ENCODE measurements around the gene DEXI. TPM values are rescaled to one million over a fixed set of nuclear protein-coding genes. Genes with fewer than 3 reads are reported as not detected.

Gene DEXI
- total and polyA plus RNA-seq, 2 experiments from 2014 or later = 92.1 to 115 TPM

DNA sequence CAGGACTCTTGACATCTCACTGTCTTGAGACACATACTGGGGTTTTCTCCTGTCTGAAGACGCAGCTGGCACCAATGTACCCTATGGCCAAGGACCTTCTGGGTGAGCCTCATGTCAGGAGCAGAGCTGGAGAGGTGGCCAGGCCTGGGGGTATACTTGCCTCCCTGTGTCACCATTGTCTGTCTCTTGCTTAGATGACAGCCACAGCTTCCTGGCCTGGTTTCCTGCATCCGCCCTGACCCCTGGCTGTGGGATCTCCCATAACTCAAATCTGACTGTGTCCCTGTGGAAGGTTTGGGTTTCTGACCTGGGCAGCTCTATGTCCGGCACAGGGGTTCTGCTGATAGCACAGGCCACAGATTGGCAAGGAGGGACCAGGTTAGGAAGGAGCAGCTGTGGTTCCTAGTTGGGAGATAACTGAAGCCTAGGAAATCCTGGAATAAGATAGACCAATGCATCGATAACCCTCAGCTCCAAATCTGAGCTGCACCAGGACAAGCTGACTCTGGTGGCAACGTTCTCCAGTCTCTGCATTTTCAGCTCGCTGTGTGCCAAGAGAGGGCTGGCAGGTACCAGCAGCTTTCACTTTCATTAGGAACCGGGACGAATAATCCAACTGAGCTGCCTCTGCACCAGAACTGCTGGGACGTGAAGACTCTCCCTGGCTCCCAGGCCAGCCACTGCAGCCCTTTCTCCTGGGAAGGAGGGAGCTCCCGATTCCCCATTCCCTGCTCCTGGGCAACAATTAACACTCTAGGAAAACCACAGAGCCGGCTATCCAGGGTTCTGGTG is 5.0 kb downstream of the DEXI start:
- Histone ChIP-seq H3K27me3 (no peaks in the 10 kb centered on the region), H3K27ac (no peak overlapping the region), H3K4me3 (no peak overlapping the region), H3K9me3 (ENCODE audit: low read depth) (no peaks in the 10 kb centered on the region), H3K4me1 (ENCODE audit: low read depth) (peaks cover 10% of the 10 kb centered on the region), H3K36me3 (no peaks in the 10 kb centered on the region)
- TF ChIP-seq CTCF (IDR thresholded peaks at IDR 0.05; ENCODE audit: low read depth, low read length) = no peak
- no peak for DNase-seq (ENCODE audit: low read depth in 1 of 2, low spot score in 1 of 2)

DNA sequence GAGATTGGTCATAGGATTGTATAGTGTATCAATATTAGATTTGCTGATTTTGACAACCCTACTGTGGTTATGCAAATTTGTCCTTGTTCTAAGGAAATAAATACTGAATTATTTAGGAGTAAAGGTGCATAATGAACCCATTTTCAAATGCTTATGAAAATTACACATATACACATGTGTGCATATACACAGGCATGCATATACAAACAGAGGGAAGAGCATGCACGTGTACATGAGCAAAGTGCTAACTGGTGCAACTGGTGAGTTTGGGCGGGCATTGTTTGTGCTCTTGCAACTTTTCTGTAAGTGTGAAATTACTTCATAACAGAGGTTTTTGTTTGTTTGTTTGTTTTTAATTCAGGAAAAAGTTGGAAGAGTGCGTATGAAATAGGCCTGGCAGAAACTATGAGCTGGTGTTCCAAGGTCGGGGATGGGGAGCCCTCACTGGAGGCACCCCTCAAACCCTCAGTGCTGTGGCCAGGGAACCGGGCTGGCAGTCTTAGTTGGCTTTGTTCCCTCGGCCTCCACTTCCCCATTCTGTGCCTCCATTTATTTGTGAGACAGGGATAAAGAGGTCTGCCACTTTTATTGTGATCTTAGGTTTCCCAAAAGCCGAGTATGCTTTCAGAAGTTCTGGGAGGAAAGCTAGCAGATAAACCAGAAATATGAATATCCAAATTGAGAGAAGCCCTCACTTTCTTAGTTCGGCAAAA is 5.8 kb downstream of the DEXI start:
- DNase-seq (ENCODE audit: low read depth in 1 of 2, low spot score in 1 of 2) = no peak
- Histone ChIP-seq H3K4me1 (ENCODE audit: low read depth) (peaks cover 10% of the 10 kb centered on the region), H3K9me3 (ENCODE audit: low read depth) (no peaks in the 10 kb centered on the region), H3K27ac (no peak overlapping the region), H3K27me3 (no peaks in the 10 kb centered on the region), H3K4me3 (no peak overlapping the region), H3K36me3 (peaks cover 3% of the 10 kb centered on the region)
- no peak for TF ChIP-seq CTCF (IDR thresholded peaks at IDR 0.05; ENCODE audit: low read depth, low read length)

GRCh38 chr16:10935226-10935915 is 6.9 kb downstream of the DEXI start:
- peaks cover 4% of the 10 kb centered on the region for H3K4me1 ChIP-seq (ENCODE audit: low read depth)
- no peaks in the 10 kb centered on the region for H3K9me3 ChIP-seq (ENCODE audit: low read depth)
- H3K4me3 ChIP-seq = no peak overlapping the region
- H3K36me3 ChIP-seq = peaks cover 3% of the 10 kb centered on the region
- no peak for DNase-seq (ENCODE audit: low read depth in 1 of 2, low spot score in 1 of 2)
- no peak overlapping the region for H3K27ac ChIP-seq
- TF ChIP-seq CTCF (IDR thresholded peaks at IDR 0.05; ENCODE audit: low read depth, low read length) = no peak
- H3K27me3 ChIP-seq = no peaks in the 10 kb centered on the region

- Histone ChIP-seq H3K36me3 (peaks cover 3% of the 10 kb centered on the region), H3K4me1 (ENCODE audit: low read depth) (no peaks in the 10 kb centered on the region), H3K27me3 (no peaks in the 10 kb centered on the region), H3K4me3 (no peak overlapping the region), H3K9me3 (ENCODE audit: low read depth) (no peaks in the 10 kb centered on the region), H3K27ac (no peak overlapping the region)
- TF ChIP-seq CTCF (IDR thresholded peaks at IDR 0.05; ENCODE audit: low read depth, low read length) = no peak
- DNase-seq (ENCODE audit: low read depth in 1 of 2, low spot score in 1 of 2) = no peak
Observed at GRCh38 chr16:10934325-10935107, 7.8 kb downstream of the DEXI start.

- Histone ChIP-seq H3K4me1 (ENCODE audit: low read depth) (no peaks in the 10 kb centered on the region), H3K4me3 (no peak overlapping the region), H3K9me3 (ENCODE audit: low read depth) (no peaks in the 10 kb centered on the region), H3K27me3 (no peaks in the 10 kb centered on the region), H3K36me3 (peaks cover 4% of the 10 kb centered on the region), H3K27ac (peak overlapping the region; percentile 51)
- TF ChIP-seq CTCF (IDR thresholded peaks at IDR 0.05; ENCODE audit: low read depth, low read length) = no peak
- DNase-seq (ENCODE audit: low read depth in 1 of 2, low spot score in 1 of 2) = no peak
Observed at GRCh38 chr16:10933865-10934264, 8.4 kb downstream of the DEXI start.
